HepG2 (cell line): ENCODE data around the gene TBX15. TPM values are rescaled to one million over a fixed set of nuclear protein-coding genes. Genes with fewer than 3 reads are reported as not detected.

Experiments
- ATAC-seq: fragments of 200-7000 bp; cut with Tn5 transposase; 3 replicates; pipeline ENCODE4 v1.9.1; 2020; ENCODE audit warnings: mild to moderate bottlenecking, moderate library complexity
- BruUV-seq: library from RNA; stranded (reverse); fragments of 400-500 nt; replicated peaks from 2 replicates; lab custom pipeline; 2021; lab: Mats Ljungman, UMichigan
- CTCF ChIA-PET: fragments of 300-600 bp; formaldehyde crosslinking; extraction: SDS; loops from one replicate; lab custom pipeline; 2021; ENCODE audit warnings: low total read pairs, inconsistent platforms, low intra/inter-chr PET ratio; lab: Yijun Ruan, JAX
- POLR2A ChIA-PET: fragments of 350-600 bp; sonication (Branson Sonifier 250); formaldehyde crosslinking; loops from one replicate; lab custom pipeline; 2020; ENCODE audit warnings: antibody characterized with exemption, inconsistent platforms; lab: Yijun Ruan, JAX
- DNase-seq: peaks from one replicate; pipeline ENCODE4 v3.0.0-alpha.2; 2015; ENCODE audit warnings: low spot score
- FAIRE-seq: peaks from 3 replicates; lab custom pipeline; 2011; peaks lifted over from hg19 to GRCh38; lab: Jason Lieb, UNC
- H2AFZ ChIP-seq: one replicate; pipeline ENCODE4 v1.6.1; 2011; ENCODE audit warnings: low read length, inconsistent platforms
- H3K27ac ChIP-seq: fragments of 300-600 bp; 3 replicates; pipeline ENCODE4 v1.8.0; 2011; ENCODE audit warnings: mixed run types, mild to moderate bottlenecking, mixed read lengths, low read length, inconsistent platforms; ENCODE audit not compliant: insufficient read depth; ENCODE audit errors: extremely low read length
- H3K27me3 ChIP-seq, 2 experiments: fragments of 200-600 bp in 1 of 2; 2 replicates in 1 of 2; 3 replicates in 1 of 2; pipeline versions ENCODE4 v1.6.0 to v1.8.0; 2011; ENCODE audit warnings: low read length in 2 of 2, mild to moderate bottlenecking in 2 of 2, moderate library complexity in 2 of 2, inconsistent platforms in 1 of 2; ENCODE audit not compliant: insufficient read depth in 2 of 2, control insufficient read depth in 1 of 2
- H3K36me3 ChIP-seq, 2 experiments: fragments of 200-600 bp in 1 of 2; replicated peaks in 1 of 2; 2 replicates in 1 of 2; 3 replicates in 1 of 2; pipeline versions ENCODE4 v1.5.1 to v1.8.0; 2011; ENCODE audit warnings: low read length in 2 of 2, inconsistent platforms in 1 of 2; ENCODE audit not compliant: insufficient read depth in 2 of 2, control insufficient read depth in 1 of 2
- H3K4me1 ChIP-seq: 2 replicates; pipeline ENCODE4 v1.5.1; 2012; ENCODE audit warnings: low read length, inconsistent platforms; ENCODE audit not compliant: insufficient read depth
- H3K4me2 ChIP-seq: 2 replicates; pipeline ENCODE4 v1.6.0; 2011; ENCODE audit warnings: low read depth, low read length, inconsistent platforms
- H3K4me3 ChIP-seq, 3 experiments: fragments of 200-600 bp in 1 of 3; sonication (generic), shearing (Covaris generic) in 1 of 3; replicated peaks in 1 of 3; 2 replicates each; pipeline ENCODE4 v1.5.1; 2011 to 2016; ENCODE audit warnings: low read length in 3 of 3, inconsistent platforms in 2 of 3, low read depth in 2 of 3, mild to moderate bottlenecking in 2 of 3, control low read depth in 1 of 3, mixed read lengths in 1 of 3; ENCODE audit not compliant: insufficient read depth in 1 of 3
- H3K79me2 ChIP-seq: one replicate; pipeline ENCODE4 v1.6.1; 2011; ENCODE audit warnings: low read length, inconsistent platforms; ENCODE audit not compliant: insufficient read depth
- H3K9ac ChIP-seq: 2 replicates; pipeline ENCODE4 v1.6.0; 2011; ENCODE audit warnings: mild to moderate bottlenecking, low read depth, low read length, inconsistent platforms; ENCODE audit not compliant: insufficient read depth
- H3K9me3 ChIP-seq: 2 replicates; pipeline ENCODE4 v1.5.1; 2012; ENCODE audit warnings: mild to moderate bottlenecking, low read length
- H4K20me1 ChIP-seq: 2 replicates; pipeline ENCODE4 v1.6.0; 2011; ENCODE audit warnings: inconsistent platforms, mild to moderate bottlenecking, low read length, moderate library complexity; ENCODE audit not compliant: insufficient read depth
- MAF1 ChIP-seq: sonication (generic); formaldehyde crosslinking; IDR thresholded peaks from 2 replicates; pipeline ENCODE4 v1.5.0; 2020; ENCODE audit warnings: missing genetic modification reagents, borderline replicate concordance
- NR1H2 ChIP-seq: sonication (generic); formaldehyde crosslinking; IDR thresholded peaks from 2 replicates; pipeline ENCODE4 v1.8.1; 2022; ENCODE audit warnings: low read depth, missing genetic modification reagents, borderline replicate concordance
- POLR2A ChIP-seq, 2 experiments: IDR thresholded peaks; 2 replicates each; pipeline ENCODE4 v1.6.1; 2011; ENCODE audit warnings: low read depth in 2 of 2, low read length in 2 of 2, mild to moderate bottlenecking in 1 of 2, moderate library complexity in 1 of 2; ENCODE audit not compliant: insufficient read depth in 1 of 2
- RORA ChIP-seq: sonication (generic); formaldehyde crosslinking; IDR thresholded peaks from 2 replicates; pipeline ENCODE4 v1.5.0; 2020; ENCODE audit warnings: mild to moderate bottlenecking, missing genetic modification reagents, moderate library complexity
- SOX13 ChIP-seq, 3 experiments: fragments of 450-650 bp in 1 of 3; sonication (generic) in 1 of 3; formaldehyde crosslinking in 1 of 3; IDR thresholded peaks in 2 of 3; conservative IDR thresholded peaks in 1 of 3; 2 replicates each; pipeline versions ENCODE4 v1.5.0 to v1.6.1; 2016 to 2020; ENCODE audit warnings: antibody characterized with exemption in 1 of 3, mild to moderate bottlenecking in 1 of 3, missing compliant biosample characterization in 1 of 3, missing genetic modification reagents in 1 of 3, moderate library complexity in 1 of 3
- ZBTB20 ChIP-seq: sonication (generic); formaldehyde crosslinking; IDR thresholded peaks from 2 replicates; pipeline ENCODE4 v1.8.1; 2023; ENCODE audit warnings: missing genetic modification reagents, low read depth, mild to moderate bottlenecking, borderline replicate concordance
- ZNF17 ChIP-seq: sonication (generic); formaldehyde crosslinking; IDR thresholded peaks from 2 replicates; pipeline ENCODE4 v1.5.0; 2020; ENCODE audit warnings: mild to moderate bottlenecking, missing genetic modification reagents
- WGBS: methylation state at CpG from one replicate; pipeline ENCODE4 v1.1.6; 2017; ENCODE audit warnings: low lambda C conversion rate; 5-methylcytosine and 5-hydroxymethylcytosine counted together
- in situ Hi-C: cut with HindIII; loops from 2 replicates; pipeline ENCODE4 v1.10.0; 2017; ENCODE audit warnings: low pct_unique_long_range_greater_than_20kb; ENCODE audit not compliant: extremely low pct_ligation_motif_present
- intact Hi-C: fragments of 100-400 bp; cut with micrococcal nuclease; formaldehyde crosslinking; loops from one replicate; pipeline ENCODE4 v1.10.0; 2022; ENCODE audit not compliant: unreplicated experiment
- polyA plus RNA-seq, 8 experiments: library from polyadenylated mRNA; depleted of rRNA in 3 of 8; stranded (reverse) in 7 of 8; unstranded in 1 of 8; fragments of >200 nt; fragmentation: Illumina TruSeq in 4 of 8; extraction: Trizol in 4 of 8; gene quantifications; 2 replicates each; pipeline versions ENCODE4 v1.2.1 to v1.2.3, GENCODE V29; 2011 to 2016; ENCODE audit warnings: low read depth in 4 of 8, missing spikeins in 1 of 8, mixed read lengths in 1 of 8; ENCODE audit not compliant: insufficient read depth in 1 of 8
- total RNA-seq, 5 experiments: library from RNA; depleted of rRNA; stranded (reverse); fragments of >200 nt; fragmentation: Illumina TruSeq; extraction: Trizol; gene quantifications; 2 replicates each; pipeline ENCODE4 v1.2.3, GENCODE V29; 2016; ENCODE audit warnings: low read depth in 1 of 5
- TF ChIP-seq, protein P1 (sequence below): sonication (generic); formaldehyde crosslinking; IDR thresholded peaks from 2 replicates; pipeline ENCODE4 v1.4.0; 2020; ENCODE audit warnings: missing genetic modification reagents, borderline replicate concordance
- TF ChIP-seq, protein P2 (sequence below): sonication (generic); formaldehyde crosslinking; IDR thresholded peaks from 2 replicates; pipeline ENCODE4 v1.5.1; 2020; ENCODE audit warnings: missing genetic modification reagents, mild to moderate bottlenecking, borderline replicate concordance
- TF ChIP-seq, protein P3 (sequence below): sonication (generic); formaldehyde crosslinking; IDR thresholded peaks from 2 replicates; pipeline ENCODE4 v1.8.0; 2022; ENCODE audit warnings: missing genetic modification reagents, mild to moderate bottlenecking, borderline replicate concordance
- TF ChIP-seq, protein P4 (sequence below): sonication (generic); formaldehyde crosslinking; IDR thresholded peaks from 2 replicates; pipeline ENCODE4 v1.4.0; 2020; ENCODE audit warnings: missing genetic modification reagents

TBX15 gene
- total and polyA plus RNA-seq, 2 of the 13 experiments (the other 11 are each of a cell fraction or from before 2014, with no cell fraction given) = 0.42 to 1.9 TPM

DNA sequence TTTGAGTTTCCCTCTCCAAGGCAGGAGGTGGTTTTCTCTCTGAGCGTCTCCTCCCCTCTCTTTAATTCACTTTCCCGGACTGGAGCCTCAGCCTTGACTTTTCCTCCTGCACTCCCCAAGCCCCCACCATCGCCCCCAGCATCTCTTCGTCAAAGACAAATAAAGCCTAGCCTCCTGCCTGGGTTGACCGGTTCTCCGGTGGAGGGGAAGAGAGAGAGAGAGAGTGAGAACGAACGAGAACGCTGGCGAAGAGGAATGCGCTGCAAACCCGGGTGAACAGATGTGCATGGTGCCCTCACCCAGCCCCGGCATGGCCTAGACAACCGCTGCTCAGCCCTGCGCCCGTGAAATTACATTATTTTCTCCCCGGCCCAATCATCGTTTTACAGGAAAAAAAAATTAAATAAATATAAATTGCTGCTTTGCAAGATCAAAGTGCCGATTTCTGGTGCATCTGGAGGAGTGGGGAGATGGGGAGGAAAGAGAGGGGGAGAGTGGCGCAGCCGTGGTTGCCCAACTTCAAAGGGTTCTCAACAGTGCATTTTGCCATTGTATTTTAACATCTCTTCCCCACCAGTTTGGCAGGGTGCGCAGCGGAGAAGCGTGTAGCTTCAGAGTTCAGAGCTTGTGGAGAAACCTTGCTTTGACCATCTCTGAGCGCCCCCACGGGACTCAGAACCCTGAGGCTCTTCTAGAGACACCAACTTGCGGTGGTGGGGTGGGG lies 11.4 kb upstream of the TBX15 start:
- no peak overlapping the region for H3K9ac ChIP-seq
- DNase-seq (no peak), ATAC-seq (no peak), FAIRE-seq (no peak)
- CTCF ChIA-PET = no interaction called here
- H4K20me1 ChIP-seq = no peaks in the 10 kb centered on the region
- no peaks in the 10 kb centered on the region for H3K9me3 ChIP-seq
- no peaks in the 10 kb centered on the region; a peak in 1 of 5 replicates for H3K27me3 ChIP-seq
- H3K4me1 ChIP-seq = no peaks in the 10 kb centered on the region
- in situ Hi-C loops = loop anchor here (25.0 kb wide), 2 partner anchors 437 to 837 kb away; no protein-coding TSS in a partner anchor
- BruUV-seq = no TSS peak
- H3K27ac ChIP-seq = no peak overlapping the region
- no peak overlapping the region for H2AFZ ChIP-seq
- no peak overlapping the region for H3K4me2 ChIP-seq
- WGBS = 82% methylated on average over 27 of the region's 27 CpGs
- no peaks in the 10 kb centered on the region for H3K79me2 ChIP-seq
- no peak overlapping the region for H3K4me3 ChIP-seq
- POLR2A ChIA-PET = no interaction called here
- no peaks in the 10 kb centered on the region for H3K36me3 ChIP-seq
- intact Hi-C loops = no loop called here
- TF ChIP-seq SOX13 (IDR thresholded peaks at IDR 0.05) (no peak), SOX13 (CRISPR knock-in tag; conservative IDR thresholded peaks at IDR 0.05 in 1 of 2, IDR thresholded peaks at IDR 0.05 in 1 of 2) (no peak), MAF1 (CRISPR knock-in tag) (no peak), ZBTB20 (CRISPR knock-in tag) (no peak), POLR2A (IDR thresholded peaks at IDR 0.05; ENCODE audit: insufficient read depth in 1 of 2, low read depth in 2 of 2, low read length in 2 of 2) (no peak), RORA (no peak), NR1H2 (CRISPR knock-in tag) (no peak), ZNF17 (CRISPR knock-in tag) (no peak)
- TF ChIP-seq, protein P1, sequence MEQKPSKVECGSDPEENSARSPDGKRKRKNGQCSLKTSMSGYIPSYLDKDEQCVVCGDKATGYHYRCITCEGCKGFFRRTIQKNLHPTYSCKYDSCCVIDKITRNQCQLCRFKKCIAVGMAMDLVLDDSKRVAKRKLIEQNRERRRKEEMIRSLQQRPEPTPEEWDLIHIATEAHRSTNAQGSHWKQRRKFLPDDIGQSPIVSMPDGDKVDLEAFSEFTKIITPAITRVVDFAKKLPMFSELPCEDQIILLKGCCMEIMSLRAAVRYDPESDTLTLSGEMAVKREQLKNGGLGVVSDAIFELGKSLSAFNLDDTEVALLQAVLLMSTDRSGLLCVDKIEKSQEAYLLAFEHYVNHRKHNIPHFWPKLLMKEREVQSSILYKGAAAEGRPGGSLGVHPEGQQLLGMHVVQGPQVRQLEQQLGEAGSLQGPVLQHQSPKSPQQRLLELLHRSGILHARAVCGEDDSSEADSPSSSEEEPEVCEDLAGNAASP (CRISPR knock-in tag) = no peak
- TF ChIP-seq, protein P2, sequence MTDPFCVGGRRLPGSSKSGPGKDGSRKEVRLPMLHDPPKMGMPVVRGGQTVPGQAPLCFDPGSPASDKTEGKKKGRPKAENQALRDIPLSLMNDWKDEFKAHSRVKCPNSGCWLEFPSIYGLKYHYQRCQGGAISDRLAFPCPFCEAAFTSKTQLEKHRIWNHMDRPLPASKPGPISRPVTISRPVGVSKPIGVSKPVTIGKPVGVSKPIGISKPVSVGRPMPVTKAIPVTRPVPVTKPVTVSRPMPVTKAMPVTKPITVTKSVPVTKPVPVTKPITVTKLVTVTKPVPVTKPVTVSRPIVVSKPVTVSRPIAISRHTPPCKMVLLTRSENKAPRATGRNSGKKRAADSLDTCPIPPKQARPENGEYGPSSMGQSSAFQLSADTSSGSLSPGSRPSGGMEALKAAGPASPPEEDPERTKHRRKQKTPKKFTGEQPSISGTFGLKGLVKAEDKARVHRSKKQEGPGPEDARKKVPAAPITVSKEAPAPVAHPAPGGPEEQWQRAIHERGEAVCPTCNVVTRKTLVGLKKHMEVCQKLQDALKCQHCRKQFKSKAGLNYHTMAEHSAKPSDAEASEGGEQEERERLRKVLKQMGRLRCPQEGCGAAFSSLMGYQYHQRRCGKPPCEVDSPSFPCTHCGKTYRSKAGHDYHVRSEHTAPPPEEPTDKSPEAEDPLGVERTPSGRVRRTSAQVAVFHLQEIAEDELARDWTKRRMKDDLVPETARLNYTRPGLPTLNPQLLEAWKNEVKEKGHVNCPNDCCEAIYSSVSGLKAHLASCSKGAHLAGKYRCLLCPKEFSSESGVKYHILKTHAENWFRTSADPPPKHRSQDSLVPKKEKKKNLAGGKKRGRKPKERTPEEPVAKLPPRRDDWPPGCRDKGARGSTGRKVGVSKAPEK (CRISPR knock-in tag) = no peak
- TF ChIP-seq, protein P3, sequence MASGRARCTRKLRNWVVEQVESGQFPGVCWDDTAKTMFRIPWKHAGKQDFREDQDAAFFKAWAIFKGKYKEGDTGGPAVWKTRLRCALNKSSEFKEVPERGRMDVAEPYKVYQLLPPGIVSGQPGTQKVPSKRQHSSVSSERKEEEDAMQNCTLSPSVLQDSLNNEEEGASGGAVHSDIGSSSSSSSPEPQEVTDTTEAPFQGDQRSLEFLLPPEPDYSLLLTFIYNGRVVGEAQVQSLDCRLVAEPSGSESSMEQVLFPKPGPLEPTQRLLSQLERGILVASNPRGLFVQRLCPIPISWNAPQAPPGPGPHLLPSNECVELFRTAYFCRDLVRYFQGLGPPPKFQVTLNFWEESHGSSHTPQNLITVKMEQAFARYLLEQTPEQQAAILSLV = no peak
- TF ChIP-seq, protein P4, sequence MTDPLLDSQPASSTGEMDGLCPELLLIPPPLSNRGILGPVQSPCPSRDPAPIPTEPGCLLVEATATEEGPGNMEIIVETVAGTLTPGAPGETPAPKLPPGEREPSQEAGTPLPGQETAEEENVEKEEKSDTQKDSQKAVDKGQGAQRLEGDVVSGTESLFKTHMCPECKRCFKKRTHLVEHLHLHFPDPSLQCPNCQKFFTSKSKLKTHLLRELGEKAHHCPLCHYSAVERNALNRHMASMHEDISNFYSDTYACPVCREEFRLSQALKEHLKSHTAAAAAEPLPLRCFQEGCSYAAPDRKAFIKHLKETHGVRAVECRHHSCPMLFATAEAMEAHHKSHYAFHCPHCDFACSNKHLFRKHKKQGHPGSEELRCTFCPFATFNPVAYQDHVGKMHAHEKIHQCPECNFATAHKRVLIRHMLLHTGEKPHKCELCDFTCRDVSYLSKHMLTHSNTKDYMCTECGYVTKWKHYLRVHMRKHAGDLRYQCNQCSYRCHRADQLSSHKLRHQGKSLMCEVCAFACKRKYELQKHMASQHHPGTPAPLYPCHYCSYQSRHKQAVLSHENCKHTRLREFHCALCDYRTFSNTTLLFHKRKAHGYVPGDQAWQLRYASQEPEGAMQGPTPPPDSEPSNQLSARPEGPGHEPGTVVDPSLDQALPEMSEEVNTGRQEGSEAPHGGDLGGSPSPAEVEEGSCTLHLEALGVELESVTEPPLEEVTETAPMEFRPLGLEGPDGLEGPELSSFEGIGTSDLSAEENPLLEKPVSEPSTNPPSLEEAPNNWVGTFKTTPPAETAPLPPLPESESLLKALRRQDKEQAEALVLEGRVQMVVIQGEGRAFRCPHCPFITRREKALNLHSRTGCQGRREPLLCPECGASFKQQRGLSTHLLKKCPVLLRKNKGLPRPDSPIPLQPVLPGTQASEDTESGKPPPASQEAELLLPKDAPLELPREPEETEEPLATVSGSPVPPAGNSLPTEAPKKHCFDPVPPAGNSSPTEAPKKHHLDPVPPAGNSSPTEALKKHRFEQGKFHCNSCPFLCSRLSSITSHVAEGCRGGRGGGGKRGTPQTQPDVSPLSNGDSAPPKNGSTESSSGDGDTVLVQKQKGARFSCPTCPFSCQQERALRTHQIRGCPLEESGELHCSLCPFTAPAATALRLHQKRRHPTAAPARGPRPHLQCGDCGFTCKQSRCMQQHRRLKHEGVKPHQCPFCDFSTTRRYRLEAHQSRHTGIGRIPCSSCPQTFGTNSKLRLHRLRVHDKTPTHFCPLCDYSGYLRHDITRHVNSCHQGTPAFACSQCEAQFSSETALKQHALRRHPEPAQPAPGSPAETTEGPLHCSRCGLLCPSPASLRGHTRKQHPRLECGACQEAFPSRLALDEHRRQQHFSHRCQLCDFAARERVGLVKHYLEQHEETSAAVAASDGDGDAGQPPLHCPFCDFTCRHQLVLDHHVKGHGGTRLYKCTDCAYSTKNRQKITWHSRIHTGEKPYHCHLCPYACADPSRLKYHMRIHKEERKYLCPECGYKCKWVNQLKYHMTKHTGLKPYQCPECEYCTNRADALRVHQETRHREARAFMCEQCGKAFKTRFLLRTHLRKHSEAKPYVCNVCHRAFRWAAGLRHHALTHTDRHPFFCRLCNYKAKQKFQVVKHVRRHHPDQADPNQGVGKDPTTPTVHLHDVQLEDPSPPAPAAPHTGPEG (CRISPR knock-in tag) = no peak
